GM12891 (cell line): ENCODE measurements around the gene ANKRD6.

Experiments used
- PAX5 ChIP-seq: IDR thresholded peaks from 2 replicates; pipeline ENCODE4 v1.6.1; 2011; ENCODE audit warnings: low read length, moderate library complexity, mild to moderate bottlenecking; ENCODE audit not compliant: insufficient read depth, severe bottlenecking
- POLR2A ChIP-seq: IDR thresholded peaks from 2 replicates; pipeline ENCODE4 v1.6.1; 2011; ENCODE audit warnings: low read depth, low read length, control low read depth
- POLR2AphosphoS5 ChIP-seq: IDR thresholded peaks from 2 replicates; pipeline ENCODE4 v1.6.1; 2011; ENCODE audit warnings: low read depth, low read length, control low read depth
- POU2F2 ChIP-seq: IDR thresholded peaks from 2 replicates; pipeline ENCODE4 v1.6.1; 2011; ENCODE audit warnings: low read depth, mild to moderate bottlenecking, control low read depth, low read length, moderate library complexity
- SPI1 ChIP-seq: IDR thresholded peaks from 2 replicates; pipeline ENCODE4 v1.6.1; 2011; ENCODE audit warnings: low read depth, low read length, control low read depth
- TAF1 ChIP-seq: IDR thresholded peaks from 2 replicates; pipeline ENCODE4 v1.6.1; 2011; ENCODE audit warnings: low read depth, low read length, control low read depth

GRCh38 chr6:89680150-89680549, 247.2 kb downstream of the ANKRD6 start:
- no peak for TF ChIP-seq POLR2A
- no peak for TF ChIP-seq TAF1
- TF ChIP-seq POLR2AphosphoS5 = no peak
- TF ChIP-seq SPI1 = no peak
- no peak for TF ChIP-seq POU2F2
- no peak for TF ChIP-seq PAX5
